ENCODE results near the gene HAUS1.
A peak's percentile ranks its signal among the peaks of the same experiment; 100 is the strongest.

The HAUS1 gene

GRCh38 chr18:46060359-46060841 is 43.8 kb upstream of the HAUS1 start:
- H3K79me2 ChIP-seq (ENCODE audit: insufficient read depth, low read length), result no peaks in the 10 kb centered on the region
- no peaks in the 10 kb centered on the region for H4K20me1 ChIP-seq (ENCODE audit: insufficient read depth, low read length, poor library complexity, severe bottlenecking)
- H3K4me3 ChIP-seq (ENCODE audit: low read length, poor library complexity, severe bottlenecking), result no peak overlapping the region
- H3K4me2 ChIP-seq (ENCODE audit: low read depth, low read length, poor library complexity, severe bottlenecking), result no peak overlapping the region
- peak overlapping the region; percentile 29 for H2AFZ ChIP-seq (ENCODE audit: low read length)
- no peaks in the 10 kb centered on the region for H3K9me2 ChIP-seq (replicated peaks; ENCODE audit: low read depth, low read length)
- no peaks in the 10 kb centered on the region for H3F3A ChIP-seq (ENCODE audit: low read depth)
- no peaks in the 10 kb centered on the region for H3K9me3 ChIP-seq (ENCODE audit: insufficient read depth, low read depth, low read length)
- no peaks in the 10 kb centered on the region for H3K36me3 ChIP-seq (ENCODE audit: insufficient read depth, low read length)
- no peaks in the 10 kb centered on the region for H3K27me3 ChIP-seq (ENCODE audit: insufficient read depth, low read length, poor library complexity, severe bottlenecking)
- no peak overlapping the region for H3K9ac ChIP-seq (ENCODE audit: low read depth, low read length, poor library complexity, severe bottlenecking)
- H3K4me1 ChIP-seq (ENCODE audit: insufficient read depth, low read length, poor library complexity, severe bottlenecking), result peaks cover 11% of the 10 kb centered on the region
- TF ChIP-seq, protein P1, sequence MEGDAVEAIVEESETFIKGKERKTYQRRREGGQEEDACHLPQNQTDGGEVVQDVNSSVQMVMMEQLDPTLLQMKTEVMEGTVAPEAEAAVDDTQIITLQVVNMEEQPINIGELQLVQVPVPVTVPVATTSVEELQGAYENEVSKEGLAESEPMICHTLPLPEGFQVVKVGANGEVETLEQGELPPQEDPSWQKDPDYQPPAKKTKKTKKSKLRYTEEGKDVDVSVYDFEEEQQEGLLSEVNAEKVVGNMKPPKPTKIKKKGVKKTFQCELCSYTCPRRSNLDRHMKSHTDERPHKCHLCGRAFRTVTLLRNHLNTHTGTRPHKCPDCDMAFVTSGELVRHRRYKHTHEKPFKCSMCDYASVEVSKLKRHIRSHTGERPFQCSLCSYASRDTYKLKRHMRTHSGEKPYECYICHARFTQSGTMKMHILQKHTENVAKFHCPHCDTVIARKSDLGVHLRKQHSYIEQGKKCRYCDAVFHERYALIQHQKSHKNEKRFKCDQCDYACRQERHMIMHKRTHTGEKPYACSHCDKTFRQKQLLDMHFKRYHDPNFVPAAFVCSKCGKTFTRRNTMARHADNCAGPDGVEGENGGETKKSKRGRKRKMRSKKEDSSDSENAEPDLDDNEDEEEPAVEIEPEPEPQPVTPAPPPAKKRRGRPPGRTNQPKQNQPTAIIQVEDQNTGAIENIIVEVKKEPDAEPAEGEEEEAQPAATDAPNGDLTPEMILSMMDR (conservative IDR thresholded peaks at IDR 0.05; ENCODE audit: low read length), result no peak
- TF ChIP-seq EZH2phosphoT487 (IDR thresholded peaks at IDR 0.05; ENCODE audit: borderline replicate concordance), result no peak

- H2AFZ ChIP-seq (ENCODE audit: low read length), result no peak overlapping the region
- TF ChIP-seq EZH2phosphoT487 (IDR thresholded peaks at IDR 0.05; ENCODE audit: borderline replicate concordance), result no peak
- TF ChIP-seq, protein P1 (conservative IDR thresholded peaks at IDR 0.05; ENCODE audit: low read length), result no peak
- no peak overlapping the region for H3K4me2 ChIP-seq (ENCODE audit: low read depth, low read length, poor library complexity, severe bottlenecking)
Measured at GRCh38 chr18:46061387-46061786, 42.8 kb upstream of the HAUS1 start.

GRCh38 chr18:46061796-46062195 is 42.4 kb upstream of the HAUS1 start:
- H3K4me1 ChIP-seq (ENCODE audit: insufficient read depth, low read length, poor library complexity, severe bottlenecking), result no peaks in the 10 kb centered on the region
- H3K9me2 ChIP-seq (replicated peaks; ENCODE audit: low read depth, low read length), result no peaks in the 10 kb centered on the region
- no peaks in the 10 kb centered on the region for H3F3A ChIP-seq (ENCODE audit: low read depth)
- no peaks in the 10 kb centered on the region for H3K9me3 ChIP-seq (ENCODE audit: insufficient read depth, low read depth, low read length)
- no peaks in the 10 kb centered on the region for H3K36me3 ChIP-seq (ENCODE audit: insufficient read depth, low read length)
- H3K4me3 ChIP-seq (ENCODE audit: low read length, poor library complexity, severe bottlenecking), result no peak overlapping the region
- no peaks in the 10 kb centered on the region for H4K20me1 ChIP-seq (ENCODE audit: insufficient read depth, low read length, poor library complexity, severe bottlenecking)
- H3K4me2 ChIP-seq (ENCODE audit: low read depth, low read length, poor library complexity, severe bottlenecking), result no peak overlapping the region
- no peak overlapping the region for H2AFZ ChIP-seq (ENCODE audit: low read length)
- H3K27me3 ChIP-seq (ENCODE audit: insufficient read depth, low read length, poor library complexity, severe bottlenecking), result no peaks in the 10 kb centered on the region
- TF ChIP-seq EZH2phosphoT487 (IDR thresholded peaks at IDR 0.05; ENCODE audit: borderline replicate concordance), result no peak
- TF ChIP-seq, protein P1 (conservative IDR thresholded peaks at IDR 0.05; ENCODE audit: low read length), result no peak
- H3K9ac ChIP-seq (ENCODE audit: low read depth, low read length, poor library complexity, severe bottlenecking), result no peak overlapping the region
- no peaks in the 10 kb centered on the region for H3K79me2 ChIP-seq (ENCODE audit: insufficient read depth, low read length)

More at GRCh38 chr18:46061387-46061786, 42.8 kb upstream of the HAUS1 start:
- H3K27me3 ChIP-seq (ENCODE audit: insufficient read depth, low read length, poor library complexity, severe bottlenecking), result no peaks in the 10 kb centered on the region
- H3K4me1 ChIP-seq (ENCODE audit: insufficient read depth, low read length, poor library complexity, severe bottlenecking), result peaks cover 1% of the 10 kb centered on the region
- no peaks in the 10 kb centered on the region for H3K9me3 ChIP-seq (ENCODE audit: insufficient read depth, low read depth, low read length)
- no peak overlapping the region for H3K9ac ChIP-seq (ENCODE audit: low read depth, low read length, poor library complexity, severe bottlenecking)
- no peaks in the 10 kb centered on the region for H4K20me1 ChIP-seq (ENCODE audit: insufficient read depth, low read length, poor library complexity, severe bottlenecking)
- no peaks in the 10 kb centered on the region for H3K9me2 ChIP-seq (replicated peaks; ENCODE audit: low read depth, low read length)
- H3F3A ChIP-seq (ENCODE audit: low read depth), result no peaks in the 10 kb centered on the region
- H3K36me3 ChIP-seq (ENCODE audit: insufficient read depth, low read length), result no peaks in the 10 kb centered on the region
- no peaks in the 10 kb centered on the region for H3K79me2 ChIP-seq (ENCODE audit: insufficient read depth, low read length)
- H3K4me3 ChIP-seq (ENCODE audit: low read length, poor library complexity, severe bottlenecking), result no peak overlapping the region

Data from Loucy (cell line).